Ovary (tissue), 9 donors: ENCODE measurements around the gene CCDC154. TPM values are rescaled to one million over a fixed set of nuclear protein-coding genes. Genes with fewer than 3 reads are reported as not detected.

Experiments used
- DNase-seq, 5 donors: peaks; one replicate each; pipeline ENCODE4 v3.0.0-alpha.2; 2019 to 2020
- H3K27ac ChIP-seq, 2 donors: fragments of 200-600 bp; one replicate each; pipeline versions ENCODE4 v1.5.1 to v1.8.0; 2019 to 2022
- H3K27me3 ChIP-seq: fragments of 200-600 bp; one replicate; pipeline ENCODE4 v1.8.0; 2022
- H3K36me3 ChIP-seq: fragments of 200-600 bp; sonication (generic); one replicate; pipeline ENCODE4 v1.5.1; 2019
- H3K4me1 ChIP-seq: one replicate; pipeline ENCODE4 v1.8.1; 2013; ENCODE audit warnings: mild to moderate bottlenecking, moderate library complexity; ENCODE audit not compliant: insufficient read depth
- H3K4me3 ChIP-seq: fragments of 200-600 bp; sonication (generic); one replicate; pipeline ENCODE4 v1.5.1; 2017
- H3K9me3 ChIP-seq, 2 donors: fragments of 200-600 bp in 1 of 2; sonication (generic) in 1 of 2; one replicate each; pipeline versions ENCODE4 v1.5.1 to v1.8.1; 2013 to 2019; ENCODE audit warnings: mild to moderate bottlenecking in 1 of 2, moderate library complexity in 1 of 2
- EP300 ChIP-seq: sonication (generic); formaldehyde crosslinking; IDR thresholded peaks from one replicate; pipeline ENCODE4 v1.6.1; 2017; ENCODE audit warnings: antibody characterized with exemption
- POLR2A ChIP-seq: fragments of 450-650 bp; IDR thresholded peaks from one replicate; pipeline ENCODE4 v1.6.1; 2017; ENCODE audit warnings: antibody characterized with exemption, mild to moderate bottlenecking, moderate library complexity
- WGBS, 3 donors: extraction: QIAGEN DNeasy Blood & Tissue Kit in 1 of 3; methylation state at CpG; one replicate each; pipeline versions ENCODE4 v1.1.5 to v1.1.7; 2013 to 2017; 5-methylcytosine and 5-hydroxymethylcytosine counted together
- intact Hi-C, 4 donors: fragments of 100-400 bp; cut with DNase I; formaldehyde crosslinking; loops; one replicate each; pipeline versions ENCODE4 v1.11.0 to v1.15.1; 2022 to 2023
- polyA plus RNA-seq, 2 donors: library from polyadenylated mRNA; stranded (reverse); fragments of 200-250 nt in 1 of 2; fragments of 350-450 nt in 1 of 2; fragmentation: Illumina TruSeq in 1 of 2; extraction: RNeasy Lipid Tissue Mini Kit (QIAGEN cat#74804) in 1 of 2; gene quantifications; one replicate each; pipeline ENCODE4 v1.2.3, GENCODE V29; 2013 to 2014
- total RNA-seq, 7 donors: library from RNA; depleted of rRNA in 2 of 7; stranded (reverse); fragments of >200 nt in 2 of 7; fragmentation: NEBNext Ultra II Directional in 3 of 7; extraction: Animal tissue kit (Norgen Biotek cat#: 25700) in 3 of 7; gene quantifications; one replicate each; pipeline versions ENCODE4 v1.1.0 to v1.2.4, GENCODE V29; 2016 to 2023
- TF ChIP-seq, protein P1 (sequence below), 3 donors: fragments of 450-650 bp in 2 of 3; fragments of 200-600 bp in 1 of 3; IDR thresholded peaks; one replicate each; pipeline versions ENCODE4 v1.5.1 to v1.8.0; 2016 to 2022; ENCODE audit warnings: antibody characterized with exemption in 3 of 3, mild to moderate bottlenecking in 1 of 3
- donor health status: DM: no; HTN: no; CAD: no; lungs with moderate emphysema.
- donor health status: DM: no; HTN: no; CAD: no.
- donor health status: Bipolar disorder and iron deficiency.
- donor health status: DM: yes; HTN: yes; CAD: no.
- donor health status: DM: no; HTN: no; CAD: no.
- donor health status: DM: yes; HTN: yes; CAD: no.

Gene CCDC154
- total and polyA plus RNA-seq, 9 donors: 1.1 to 3.5 (median 1.7) TPM; not detected in 1

DNA sequence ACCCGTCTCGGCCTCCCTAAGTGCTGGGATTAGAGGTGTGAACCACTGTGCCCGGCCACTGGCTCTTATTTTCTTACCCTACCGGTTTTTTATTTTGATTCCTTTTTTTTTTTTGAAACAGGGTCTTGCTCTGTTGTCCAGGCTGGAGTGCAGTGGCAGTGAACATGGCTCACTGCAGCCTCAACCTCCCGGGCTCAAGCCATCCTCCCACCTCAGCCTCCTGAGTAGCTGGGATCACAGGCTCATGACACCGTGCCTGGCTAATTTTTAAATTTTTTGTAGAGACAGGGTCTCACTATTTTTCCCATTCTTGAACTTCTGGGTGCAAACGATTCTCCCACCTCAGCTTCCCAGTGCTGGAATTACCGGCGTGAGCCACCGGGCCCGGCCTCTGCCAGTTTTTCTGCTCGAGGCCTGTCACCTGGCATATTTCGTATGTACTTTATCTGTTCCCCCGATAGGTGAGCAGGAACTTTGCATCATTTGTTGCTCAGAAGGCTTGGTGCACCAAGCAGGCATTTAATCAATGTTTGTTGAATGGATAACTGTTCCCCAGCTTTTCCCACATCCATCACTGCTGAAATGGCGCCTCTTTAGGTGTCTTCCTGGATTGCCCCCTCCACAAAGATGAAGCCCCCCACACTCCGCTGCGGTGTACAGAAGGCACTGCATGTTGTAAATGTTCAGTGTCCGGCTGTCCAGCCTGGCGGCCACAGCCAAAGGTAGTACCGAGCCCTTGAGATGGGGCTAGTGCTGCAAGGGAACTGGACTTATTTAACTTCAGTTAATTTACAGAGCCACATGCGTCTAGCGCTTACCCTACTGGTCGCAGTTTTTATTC, 47.9 kb upstream of the CCDC154 start:
- no peak for DNase-seq

GRCh38 chr16:1491327-1491726, 47.0 kb upstream of the CCDC154 start:
- no peaks in the 10 kb centered on the region for H3K27me3 ChIP-seq
- intact Hi-C loops: loop anchor here in 1 of 4 donors (10.0 kb wide), 1 partner anchor 67 kb away; the partner anchor contains the start of gene UQCC4
- no peak overlapping the region for H3K4me3 ChIP-seq
- TF ChIP-seq, protein P1, sequence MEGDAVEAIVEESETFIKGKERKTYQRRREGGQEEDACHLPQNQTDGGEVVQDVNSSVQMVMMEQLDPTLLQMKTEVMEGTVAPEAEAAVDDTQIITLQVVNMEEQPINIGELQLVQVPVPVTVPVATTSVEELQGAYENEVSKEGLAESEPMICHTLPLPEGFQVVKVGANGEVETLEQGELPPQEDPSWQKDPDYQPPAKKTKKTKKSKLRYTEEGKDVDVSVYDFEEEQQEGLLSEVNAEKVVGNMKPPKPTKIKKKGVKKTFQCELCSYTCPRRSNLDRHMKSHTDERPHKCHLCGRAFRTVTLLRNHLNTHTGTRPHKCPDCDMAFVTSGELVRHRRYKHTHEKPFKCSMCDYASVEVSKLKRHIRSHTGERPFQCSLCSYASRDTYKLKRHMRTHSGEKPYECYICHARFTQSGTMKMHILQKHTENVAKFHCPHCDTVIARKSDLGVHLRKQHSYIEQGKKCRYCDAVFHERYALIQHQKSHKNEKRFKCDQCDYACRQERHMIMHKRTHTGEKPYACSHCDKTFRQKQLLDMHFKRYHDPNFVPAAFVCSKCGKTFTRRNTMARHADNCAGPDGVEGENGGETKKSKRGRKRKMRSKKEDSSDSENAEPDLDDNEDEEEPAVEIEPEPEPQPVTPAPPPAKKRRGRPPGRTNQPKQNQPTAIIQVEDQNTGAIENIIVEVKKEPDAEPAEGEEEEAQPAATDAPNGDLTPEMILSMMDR (IDR thresholded peaks at IDR 0.05): no peak
- TF ChIP-seq EP300 (no peak), POLR2A (no peak)
- H3K27ac ChIP-seq: no peak overlapping the region
- H3K36me3 ChIP-seq: no peaks in the 10 kb centered on the region
- H3K4me1 ChIP-seq: peaks cover 6% of the 10 kb centered on the region
- 82 to 83% (median 83%) methylated on average over 12 of the region's 12 CpGs for WGBS, 3 donors
- DNase-seq: no peak
- no peaks in the 10 kb centered on the region for H3K9me3 ChIP-seq

More for the DNA sequence above, 47.9 kb upstream of the CCDC154 start:
- Histone ChIP-seq H3K27me3 (no peaks in the 10 kb centered on the region), H3K9me3 (no peaks in the 10 kb centered on the region), H3K27ac (peak overlapping the region in 1 of 2 donors; percentile 64), H3K36me3 (no peaks in the 10 kb centered on the region), H3K4me1 (peaks cover 6% of the 10 kb centered on the region), H3K4me3 (peak overlapping the region; percentile 66)
- 80 to 85% (median 84%) methylated on average over 23 of the region's 23 CpGs for WGBS, 3 donors
- TF ChIP-seq EP300: no peak
- no peak for TF ChIP-seq POLR2A
- TF ChIP-seq, protein P1 (IDR thresholded peaks at IDR 0.05): no peak
- intact Hi-C loops: loop anchor here in 1 of 4 donors (10.0 kb wide), 1 partner anchor 68 kb away; the partner anchor contains the start of gene UQCC4

- no peak for DNase-seq
- no peaks in the 10 kb centered on the region for H3K9me3 ChIP-seq
- TF ChIP-seq, protein P1 (IDR thresholded peaks at IDR 0.05): no peak
- TF ChIP-seq EP300: no peak
- TF ChIP-seq POLR2A: no peak
- no peaks in the 10 kb centered on the region for H3K27me3 ChIP-seq
- intact Hi-C loops: no loop called here
- H3K36me3 ChIP-seq: no peaks in the 10 kb centered on the region
- 89 to 92% (median 89%) methylated on average over 12 of the region's 12 CpGs for WGBS, 3 donors
- H3K4me1 ChIP-seq: peaks cover 6% of the 10 kb centered on the region
- no peak overlapping the region for H3K4me3 ChIP-seq
- no peak overlapping the region for H3K27ac ChIP-seq
Observed at GRCh38 chr16:1489077-1489476, 44.7 kb upstream of the CCDC154 start.

DNA sequence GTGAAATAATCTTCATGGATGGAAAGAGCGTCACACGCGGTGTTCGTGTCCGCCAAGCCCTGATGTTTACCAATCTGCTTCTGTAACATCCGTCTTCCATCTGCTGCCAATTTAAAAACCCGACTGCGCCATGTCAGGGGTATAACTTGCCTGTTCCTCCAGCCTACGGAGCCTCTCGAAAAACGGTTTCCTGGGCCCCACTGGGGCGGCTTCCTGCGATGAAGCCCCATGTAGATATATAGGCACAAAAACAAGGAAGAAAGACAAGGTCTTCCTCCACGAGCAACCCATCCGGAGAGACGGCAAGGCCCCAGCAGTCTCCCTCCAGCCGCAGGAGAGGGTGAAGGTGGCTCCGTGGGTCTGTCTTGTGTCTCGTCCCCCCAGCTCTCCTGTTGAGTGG, 44.3 kb upstream of the CCDC154 start, which contains the start of gene PTX4:
PTX4 (minus strand) TSS at position 326 of the 400 bp plus-strand sequence; CDS start at position 291, 35 bp downstream.
- Histone ChIP-seq H3K36me3 (no peaks in the 10 kb centered on the region), H3K9me3 (no peaks in the 10 kb centered on the region), H3K4me1 (peaks cover 2% of the 10 kb centered on the region), H3K27me3 (no peaks in the 10 kb centered on the region), H3K4me3 (no peak within 1 kb of the TSS), H3K27ac (no peak within 1 kb of the TSS)
- intact Hi-C loops: no loop called here
- DNase-seq: no peak
- WGBS, 3 donors: 87 to 91% (median 87%) methylated on average over 19 of the region's 19 CpGs
- TF ChIP-seq, protein P1 (IDR thresholded peaks at IDR 0.05): no peak
